ENCODE data around the gene COX7A2. TPM values are rescaled to one million over a fixed set of nuclear protein-coding genes. Genes with fewer than 3 reads are reported as not detected.

Gene COX7A2
- polyA plus RNA-seq, 4 donors, result 278 to 317 (median 302) TPM

DNA sequence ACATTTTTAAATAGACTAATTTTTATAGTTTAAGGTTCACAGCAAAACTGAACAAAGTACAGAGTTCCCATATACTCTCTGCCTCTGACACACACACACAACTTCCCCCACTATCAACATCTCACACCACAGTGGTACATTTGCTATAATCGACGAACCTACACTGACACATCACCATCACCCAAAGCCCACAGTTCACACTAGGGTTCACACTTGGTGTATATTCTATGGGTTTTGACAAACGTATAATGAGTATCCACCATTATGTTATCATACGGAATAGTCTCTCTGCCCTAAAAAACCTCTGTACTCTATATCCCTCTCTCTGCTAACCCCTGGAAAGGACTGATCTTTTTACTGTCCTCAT lies 25.4 kb upstream of the COX7A2 start:
- DNase-seq (ENCODE audit: low read depth in 4 of 4, low spot score in 3 of 4), result no peak

DNA sequence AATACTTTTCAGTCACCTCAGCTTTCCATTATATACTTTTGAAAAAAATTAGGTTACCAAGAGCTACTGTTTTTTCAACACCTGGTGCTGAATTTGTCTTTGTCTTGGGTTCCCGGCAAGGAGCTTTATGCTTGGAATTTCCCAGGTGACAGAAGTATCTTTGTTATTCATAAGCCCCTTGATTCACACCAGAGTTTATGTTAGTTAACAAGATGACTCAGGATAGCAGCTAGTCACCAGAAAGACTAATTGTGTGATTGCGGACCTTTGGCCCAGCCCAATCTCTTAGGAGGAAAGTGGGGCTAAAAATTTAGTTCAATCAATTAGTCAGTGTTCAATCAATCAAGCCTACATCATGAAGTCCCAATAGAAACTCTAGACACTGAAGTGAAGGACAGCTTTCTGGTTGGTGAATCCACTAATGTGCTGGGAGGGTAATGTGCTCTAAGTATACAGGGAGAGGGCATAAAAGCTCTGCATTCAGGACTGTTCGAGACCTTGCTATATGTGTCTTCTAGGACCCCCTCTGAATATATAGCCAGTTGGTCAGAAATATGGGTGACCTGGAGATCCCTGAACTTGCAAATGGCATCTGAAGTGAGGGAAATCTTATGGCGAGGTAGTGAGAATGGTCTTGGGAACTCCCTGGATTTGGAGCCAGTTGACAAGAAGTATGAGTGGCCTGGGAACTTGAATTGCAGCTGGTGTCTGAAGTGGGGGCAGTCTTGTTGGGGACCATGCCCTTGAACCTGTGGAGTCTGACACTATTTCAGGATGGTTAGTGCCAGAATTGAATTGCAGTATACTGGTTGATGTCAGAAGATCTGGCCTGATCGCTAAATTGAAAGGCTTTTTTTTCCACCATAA lies 24.8 kb upstream of the COX7A2 start:
- no peak for DNase-seq (ENCODE audit: low read depth in 4 of 4, low spot score in 3 of 4)

DNA sequence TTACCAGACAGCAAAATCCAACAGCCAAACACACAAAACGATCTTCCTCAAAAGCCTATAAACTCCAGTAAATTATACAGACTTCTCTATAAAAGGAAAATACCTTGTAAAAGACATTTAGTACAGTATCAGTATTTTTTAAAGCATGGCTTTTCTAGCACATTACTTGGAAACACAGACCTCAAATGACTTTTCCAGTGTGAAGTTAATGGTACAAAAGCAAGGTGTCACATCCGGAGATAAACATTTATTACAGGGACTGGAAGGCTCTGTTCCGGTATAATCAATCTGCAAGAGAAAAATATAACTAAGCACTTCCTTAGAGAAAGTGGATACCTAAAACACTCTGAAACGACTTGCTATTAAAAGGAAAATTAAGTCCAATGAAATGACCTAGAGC lies 23.9 kb upstream of the COX7A2 start:
- no peak for DNase-seq (ENCODE audit: low read depth in 4 of 4, low spot score in 3 of 4)

DNA sequence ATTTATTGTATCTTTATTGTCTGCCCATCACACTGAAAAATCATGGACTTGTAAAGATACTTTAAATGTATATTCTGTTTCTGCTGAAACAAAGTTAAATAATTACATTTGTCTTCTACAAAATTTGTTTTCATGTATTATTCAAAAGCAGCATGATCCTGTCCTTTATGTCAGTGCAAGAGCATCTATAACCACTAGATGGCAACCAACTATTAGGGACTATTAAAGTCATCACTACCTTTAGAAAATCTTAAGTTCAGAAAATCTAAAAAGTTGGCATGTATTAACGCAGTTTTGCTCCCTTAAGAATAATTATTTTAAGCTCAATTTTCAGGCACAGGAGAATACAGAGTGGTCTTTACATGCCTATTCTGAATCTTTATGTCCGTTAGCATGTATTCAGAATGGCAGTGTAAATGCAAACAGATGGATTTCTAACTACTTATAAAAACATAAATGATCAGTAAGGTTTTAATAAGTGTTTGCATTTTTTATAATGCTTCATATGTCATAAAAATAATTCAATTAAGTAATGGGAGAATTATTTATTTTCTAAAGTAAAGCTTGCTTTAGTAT lies 23.2 kb upstream of the COX7A2 start:
- peak in 1 of 4 donors; percentile 26 for DNase-seq (ENCODE audit: low read depth in 4 of 4, low spot score in 3 of 4)

DNA sequence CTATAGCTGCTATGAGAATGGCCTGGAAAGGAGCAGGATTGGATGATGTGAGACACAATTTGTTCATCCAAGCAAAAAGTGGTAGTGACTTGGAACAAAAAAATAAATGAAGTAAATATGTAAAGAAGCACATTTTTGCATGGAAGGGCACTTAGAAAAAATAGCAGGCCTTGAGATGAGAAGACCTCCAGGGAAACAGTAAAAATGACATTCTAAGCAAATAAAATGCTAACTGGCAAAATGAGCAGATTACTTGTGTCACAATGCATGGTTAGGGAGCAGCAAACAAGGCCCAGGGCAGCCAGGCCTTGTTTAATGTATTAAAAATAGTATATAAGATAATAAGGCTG lies 19.8 kb upstream of the COX7A2 start:
- DNase-seq (ENCODE audit: low read depth in 4 of 4, low spot score in 3 of 4), result no peak

DNA sequence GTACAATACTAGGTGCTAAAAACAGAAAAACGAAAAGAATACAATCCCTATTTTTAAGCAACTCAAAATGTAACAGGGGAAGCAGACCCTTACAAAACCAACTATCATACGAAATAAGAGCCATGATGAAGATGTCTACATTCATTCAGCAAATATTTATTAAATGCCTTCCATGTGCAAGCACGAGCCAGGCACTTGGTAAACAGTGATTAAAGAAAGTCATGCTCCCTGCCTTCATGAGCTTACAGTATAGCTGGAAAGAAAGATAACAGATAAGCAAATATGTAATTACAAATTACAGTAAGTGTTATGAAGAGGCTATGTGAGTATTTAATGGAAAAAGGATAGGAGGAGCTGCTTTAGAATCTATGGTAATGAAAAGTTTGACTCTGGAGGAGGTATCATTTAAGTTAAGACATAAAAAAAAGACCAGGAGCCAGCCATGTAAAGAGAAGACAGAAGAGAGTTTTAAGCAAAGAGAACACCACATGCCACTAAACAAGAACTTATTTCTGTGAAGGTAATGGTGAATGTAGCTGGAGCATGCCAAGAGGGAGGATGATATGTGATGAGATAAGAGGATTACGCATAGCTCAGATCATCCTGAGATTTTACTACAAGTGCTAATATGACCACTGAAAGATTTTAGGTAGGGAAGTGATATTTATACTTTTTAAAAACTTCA lies 19.3 kb upstream of the COX7A2 start:
- DNase-seq (ENCODE audit: low read depth in 4 of 4, low spot score in 3 of 4), result no peak

DNA sequence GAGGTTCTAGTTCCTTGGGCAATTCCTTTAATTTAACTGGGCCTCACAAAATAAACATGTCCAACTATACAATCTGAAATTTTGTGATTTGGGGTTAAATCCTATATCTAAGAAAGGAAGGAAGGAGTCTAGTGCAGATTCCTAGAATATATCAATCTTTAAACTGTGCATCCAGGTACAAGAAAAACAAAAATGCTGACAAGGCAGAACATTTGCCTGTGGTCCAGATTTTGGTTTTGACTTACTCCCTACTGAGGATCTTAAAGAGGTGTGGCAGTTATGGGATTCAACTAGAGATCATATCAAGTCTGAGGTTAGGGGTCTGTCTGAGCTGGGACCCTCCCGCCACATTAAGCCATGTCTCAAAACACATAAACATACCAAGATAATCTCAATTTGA lies 17.7 kb upstream of the COX7A2 start:
- no peak for DNase-seq (ENCODE audit: low read depth in 4 of 4, low spot score in 3 of 4)

DNA sequence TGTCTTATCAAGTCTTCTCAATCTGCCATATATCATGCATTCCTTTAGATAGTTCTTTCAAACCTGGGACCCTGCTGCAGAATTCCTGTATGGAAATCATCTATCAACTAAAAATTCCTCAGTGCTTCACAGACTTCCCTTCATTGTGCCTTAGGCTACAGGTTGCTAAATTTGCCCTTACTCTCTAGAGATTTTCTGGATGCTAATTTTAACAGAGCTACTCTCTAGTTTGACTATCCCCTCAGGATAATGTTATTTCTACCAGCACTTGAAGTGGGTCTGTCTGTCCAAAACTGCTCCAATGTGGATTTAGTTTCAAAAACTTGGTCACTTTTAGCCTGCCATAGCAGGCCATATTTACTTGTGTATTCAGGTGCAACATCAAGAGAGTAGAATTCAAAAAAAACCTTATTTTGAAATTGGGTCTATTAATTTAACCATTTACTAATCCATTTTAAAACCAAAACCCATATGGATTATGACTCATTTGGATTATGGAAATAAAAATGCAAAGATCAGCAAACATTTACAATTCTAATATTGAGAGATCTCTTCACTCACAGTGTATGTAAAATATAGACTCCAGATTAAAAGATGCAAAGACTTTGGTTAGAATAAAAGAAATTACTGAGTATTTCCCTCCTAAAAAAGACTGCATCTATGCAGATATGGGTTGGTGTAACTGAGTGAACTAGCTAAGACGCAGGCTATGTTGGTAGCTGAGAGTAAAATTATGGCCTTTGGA lies 13.9 kb upstream of the COX7A2 start:
- DNase-seq (ENCODE audit: low read depth in 4 of 4, low spot score in 3 of 4), result no peak

DNA sequence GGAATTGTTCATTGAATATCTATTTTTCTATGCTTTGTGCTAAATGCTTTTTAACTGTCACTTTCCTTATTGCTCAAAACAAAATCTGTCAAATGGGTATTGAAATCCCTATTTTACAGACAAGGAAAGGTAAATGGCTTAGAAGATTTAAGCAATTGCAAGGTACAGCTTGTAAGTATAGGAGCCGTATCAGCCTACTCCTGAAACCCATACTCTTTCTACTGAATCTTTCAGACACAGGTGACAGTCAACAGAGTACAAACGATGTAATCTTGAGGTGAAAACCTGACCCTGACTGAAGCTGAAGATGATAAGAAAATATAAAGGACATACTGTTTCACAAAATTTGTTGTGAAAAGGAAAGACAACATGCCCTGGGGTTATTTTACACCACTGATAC lies 7.0 kb upstream of the COX7A2 start:
- no peak for DNase-seq (ENCODE audit: low read depth in 4 of 4, low spot score in 3 of 4)

DNA sequence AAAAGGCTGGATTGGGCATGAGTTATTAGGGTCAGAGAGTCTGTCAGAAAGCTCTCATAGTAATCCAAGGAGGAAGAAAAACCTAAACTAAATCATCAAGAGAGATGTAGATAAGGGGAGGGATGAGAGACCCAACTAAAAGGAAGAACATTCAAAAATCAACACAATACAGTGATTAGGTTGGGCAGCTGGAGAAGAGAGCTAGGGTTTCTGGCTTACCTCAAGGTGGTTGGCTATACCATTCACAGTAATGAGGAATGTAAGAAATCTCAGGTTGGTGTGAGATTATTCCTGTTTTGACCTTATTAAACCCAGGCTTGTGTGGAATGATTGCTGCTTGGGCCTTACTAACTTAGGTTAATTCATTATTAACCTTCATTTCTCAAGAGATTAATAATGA lies 6.2 kb upstream of the COX7A2 start:
- DNase-seq (ENCODE audit: low read depth in 4 of 4, low spot score in 3 of 4), result no peak

DNA sequence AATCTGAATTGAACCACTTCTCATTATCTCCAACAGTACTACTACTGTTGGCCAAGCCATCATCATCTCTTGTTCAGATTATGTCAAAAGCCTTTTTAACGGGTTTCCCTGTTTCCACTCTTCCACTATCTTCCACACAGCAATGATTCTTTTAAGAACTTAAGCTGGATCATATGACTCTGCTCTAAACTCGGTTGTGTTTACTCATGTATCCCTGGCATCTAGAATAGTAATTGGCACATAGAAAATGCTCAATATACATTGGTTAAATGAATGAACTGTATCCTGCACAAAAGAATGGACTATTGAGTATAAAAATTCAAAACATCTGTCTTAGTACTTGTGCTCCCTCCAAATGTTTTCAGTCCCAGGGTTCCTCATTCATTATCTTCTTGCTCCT lies 2.8 kb upstream of the COX7A2 start:
- no peak for DNase-seq (ENCODE audit: low read depth in 4 of 4, low spot score in 3 of 4)

DNA sequence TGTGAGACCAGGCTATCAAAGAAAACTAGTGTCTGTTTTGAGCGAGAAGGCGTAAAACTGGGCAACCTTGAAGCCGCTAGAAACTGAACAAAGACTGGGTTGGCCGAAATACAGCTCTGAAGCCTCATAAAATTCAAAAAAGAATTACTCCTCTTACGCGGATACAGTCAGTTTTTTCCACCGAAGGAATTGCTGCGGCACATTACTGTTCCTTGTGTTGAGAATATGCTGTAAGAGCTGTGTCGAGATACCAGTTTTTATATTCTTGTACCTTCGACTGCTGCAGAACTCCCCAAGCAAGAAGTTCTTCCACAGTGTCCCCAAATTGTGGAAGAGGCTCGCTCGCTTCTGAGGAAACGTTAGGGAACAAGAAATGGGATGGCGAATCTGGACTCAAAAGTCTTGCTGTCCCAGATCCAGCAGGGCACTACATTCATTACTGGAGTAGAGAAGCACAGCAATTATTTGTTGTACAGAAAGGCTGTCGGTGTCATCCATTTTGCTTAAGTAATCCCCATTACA lies 523 bp upstream of the COX7A2 start:
- no peak for DNase-seq (ENCODE audit: low read depth in 4 of 4, low spot score in 3 of 4)

DNA sequence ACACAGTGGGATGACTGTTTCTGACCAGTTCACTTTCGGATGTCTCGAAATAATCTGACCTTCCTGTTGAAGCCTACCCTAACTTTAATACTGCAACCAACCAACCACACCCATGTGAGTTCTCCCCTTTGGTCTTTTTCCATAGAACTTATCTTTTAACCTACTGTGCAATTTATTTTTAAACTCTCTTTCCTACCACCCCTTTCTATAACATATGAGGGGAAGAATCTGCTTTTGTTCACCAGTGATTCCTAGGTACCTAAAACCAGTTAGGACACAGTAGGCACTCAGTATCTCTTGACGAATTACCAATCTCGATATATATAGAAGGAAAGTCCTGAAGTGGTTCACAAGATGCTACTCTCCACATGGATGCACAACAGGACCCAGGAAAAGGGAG lies 7.0 kb downstream of the COX7A2 start:
- no peak for DNase-seq (ENCODE audit: low read depth in 4 of 4, low spot score in 3 of 4)

DNA sequence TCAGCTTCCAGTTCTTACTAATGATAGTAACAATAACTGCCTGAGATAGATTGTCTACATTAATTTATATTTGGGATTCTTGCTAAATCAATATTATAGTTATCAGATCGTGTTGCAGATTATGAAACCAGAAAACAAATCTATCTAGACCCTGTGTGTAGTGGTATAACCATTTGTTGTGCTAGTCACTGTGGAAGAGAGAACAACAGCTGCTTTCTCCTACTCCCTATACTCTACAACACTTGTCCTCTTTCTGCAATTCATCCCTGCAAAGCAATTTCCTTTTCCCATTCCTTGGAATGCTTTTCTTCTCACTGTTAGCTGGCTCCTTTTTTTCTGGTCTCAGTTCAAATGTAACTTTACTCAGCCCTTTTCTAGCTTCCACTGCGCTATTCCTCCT lies 8.3 kb downstream of the COX7A2 start:
- no peak for DNase-seq (ENCODE audit: low read depth in 4 of 4, low spot score in 3 of 4)

DNA sequence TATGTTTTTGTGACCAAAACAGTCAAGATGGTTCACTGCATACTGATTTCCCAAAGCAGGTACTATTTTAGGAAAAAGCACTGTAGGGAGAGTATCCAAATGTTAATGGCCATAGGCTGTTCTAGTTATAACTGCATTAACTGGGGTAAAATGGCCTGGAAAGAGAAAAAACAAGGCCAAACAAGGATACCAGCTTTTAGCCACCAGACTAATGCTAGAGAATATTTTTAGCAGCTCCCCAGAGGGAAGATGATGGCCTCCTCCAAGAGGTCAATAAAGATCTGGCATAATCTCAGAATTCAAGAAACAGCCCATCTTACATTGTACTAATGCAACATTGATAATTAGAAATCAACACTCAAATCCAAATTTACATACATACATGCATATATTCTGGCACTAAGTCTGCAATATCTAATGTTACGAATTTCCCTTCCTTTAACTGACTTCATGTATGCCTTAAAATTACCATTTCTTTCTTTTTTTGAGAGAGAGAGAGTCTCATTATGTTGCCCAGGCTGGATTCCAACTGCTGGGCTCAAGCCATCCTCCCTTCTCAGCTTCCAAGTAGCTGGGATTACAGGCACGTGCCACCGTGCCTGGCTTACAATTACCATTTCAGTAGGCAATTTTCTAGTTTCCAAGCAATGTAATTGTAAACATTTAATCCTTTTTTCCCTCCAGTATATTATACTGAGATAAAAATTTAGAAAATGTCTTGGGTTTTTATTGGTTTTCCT lies 9.3 kb downstream of the COX7A2 start:
- DNase-seq (ENCODE audit: low read depth in 4 of 4, low spot score in 3 of 4), result no peak

DNA sequence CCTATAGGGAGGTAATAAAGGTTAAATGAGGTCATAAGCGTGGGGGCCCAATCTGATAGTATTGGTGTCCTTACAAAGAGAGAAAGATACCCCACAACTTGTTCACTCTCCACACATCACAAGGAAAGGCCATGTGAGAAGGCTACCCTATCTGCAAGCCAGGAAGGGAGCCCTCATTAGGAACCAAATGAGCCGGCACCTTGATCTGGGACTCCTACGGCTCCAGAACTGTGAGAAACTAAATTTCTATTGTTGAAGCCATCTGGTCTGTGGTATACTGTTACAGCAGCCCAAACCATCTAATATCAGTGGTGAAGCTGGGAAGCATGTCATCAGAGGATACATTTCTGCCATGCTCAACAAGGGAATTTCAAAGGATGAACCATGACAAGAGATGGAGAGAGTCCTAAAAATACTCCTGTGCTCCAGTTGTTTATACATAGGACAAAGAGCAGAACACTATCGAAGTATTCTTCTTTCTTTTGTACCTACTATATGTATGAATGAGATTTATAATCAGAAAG lies 10.4 kb downstream of the COX7A2 start:
- DNase-seq (ENCODE audit: low read depth in 4 of 4, low spot score in 3 of 4), result no peak

DNA sequence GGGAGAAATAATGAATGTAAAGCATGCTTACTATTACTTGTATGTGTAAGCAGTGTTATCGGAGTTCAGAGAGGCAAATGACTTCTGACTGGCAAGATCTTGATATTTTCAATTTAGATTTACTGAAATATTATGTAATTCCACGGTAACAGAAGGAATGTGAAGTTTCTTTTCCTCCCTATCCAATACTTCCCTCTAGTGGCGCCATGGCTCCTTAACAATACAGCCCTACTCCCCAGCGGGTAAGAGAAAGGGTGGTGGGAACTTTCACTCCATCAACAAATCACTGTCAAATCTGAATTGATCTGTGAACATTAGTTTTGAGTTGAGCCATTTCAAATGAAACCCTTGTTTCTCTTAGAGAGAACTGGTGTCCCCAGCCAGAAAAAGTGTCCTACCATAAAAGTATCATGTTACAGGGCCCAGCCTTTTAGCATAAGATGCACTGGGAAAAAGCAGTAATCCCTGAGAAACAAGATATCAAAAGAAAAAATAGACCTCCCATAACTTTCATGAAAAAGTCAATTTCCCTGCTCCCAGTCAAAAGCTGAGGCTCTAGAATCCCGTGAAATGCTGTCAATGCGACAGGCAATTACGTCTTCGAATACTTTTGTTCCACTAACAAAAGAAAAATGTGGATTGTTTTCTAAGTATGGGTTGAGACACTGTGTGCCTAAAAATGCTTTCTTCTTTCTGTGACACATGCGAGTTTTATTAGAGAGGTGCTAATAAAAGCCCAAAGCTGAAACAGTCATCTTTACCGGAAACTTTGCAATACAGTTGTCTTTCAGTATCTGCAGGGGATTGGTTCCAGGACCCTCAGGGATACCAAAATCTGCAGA lies 12.9 kb downstream of the COX7A2 start:
- DNase-seq (ENCODE audit: low read depth in 4 of 4, low spot score in 3 of 4), result no peak

DNA sequence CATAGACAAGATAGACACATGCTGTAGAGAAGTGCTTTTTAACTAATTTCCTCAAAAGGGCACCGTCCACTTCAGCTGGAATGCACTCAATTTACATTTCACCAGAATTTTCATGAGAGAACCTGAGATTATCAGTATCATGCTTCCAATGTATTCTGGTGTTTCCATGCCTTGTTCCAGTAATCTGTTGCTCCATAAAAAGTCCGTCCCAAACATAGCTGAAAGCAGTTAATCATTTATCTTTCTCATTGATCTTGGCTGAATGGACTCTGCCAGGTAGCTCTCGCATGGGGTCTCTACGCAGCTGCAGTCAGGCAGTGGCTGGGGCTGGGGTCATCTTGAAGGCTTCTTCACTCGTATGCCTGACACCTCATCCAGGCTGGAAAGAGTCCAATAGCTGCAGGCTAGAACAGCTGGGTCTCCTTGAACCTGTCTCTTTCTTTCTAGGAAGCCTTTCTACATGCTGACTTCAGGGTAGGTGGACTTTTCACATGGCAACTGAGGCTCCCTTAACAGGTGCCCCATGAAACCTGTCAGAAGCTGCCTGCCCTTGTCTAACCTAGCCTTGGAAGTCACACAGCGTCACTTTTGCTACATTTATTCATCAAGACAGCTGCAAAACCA lies 19.2 kb downstream of the COX7A2 start:
- DNase-seq (ENCODE audit: low read depth in 4 of 4, low spot score in 3 of 4), result no peak

DNA sequence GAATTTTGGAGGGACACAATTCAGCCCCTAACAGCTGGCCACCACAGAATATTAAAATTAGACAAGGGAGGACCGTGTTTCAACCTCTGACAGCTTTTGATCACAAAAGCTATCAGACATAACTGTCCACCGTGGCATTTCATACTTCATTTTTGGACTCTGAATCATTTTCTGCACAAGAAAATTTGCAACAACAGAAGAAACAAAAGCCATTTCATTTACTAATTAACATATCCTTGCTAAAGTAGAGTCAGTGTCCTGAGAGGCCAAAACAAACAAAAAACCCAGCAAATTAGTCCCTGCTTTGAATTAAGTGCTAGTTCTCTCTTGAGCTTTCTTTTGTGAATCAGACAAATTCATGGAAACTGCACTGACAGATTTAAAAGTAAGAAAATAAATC lies 20.2 kb downstream of the COX7A2 start:
- DNase-seq (ENCODE audit: low read depth in 4 of 4, low spot score in 3 of 4), result no peak

All from right renal pelvis (tissue), 4 donors.